GM19238 (cell line): ENCODE measurements around the gene SPINK8.
"Not testable (repeated sequence)": the region's sequence is repeated elsewhere in the genome, so short reads cannot be mapped to it uniquely, and the experiment has no call there.

ENCODE experiments used
- DNase-seq: peaks from one replicate; pipeline ENCODE4 v3.0.0; 2011; ENCODE audit warnings: low spot score; ENCODE audit not compliant: insufficient read length

Gene SPINK8

DNA sequence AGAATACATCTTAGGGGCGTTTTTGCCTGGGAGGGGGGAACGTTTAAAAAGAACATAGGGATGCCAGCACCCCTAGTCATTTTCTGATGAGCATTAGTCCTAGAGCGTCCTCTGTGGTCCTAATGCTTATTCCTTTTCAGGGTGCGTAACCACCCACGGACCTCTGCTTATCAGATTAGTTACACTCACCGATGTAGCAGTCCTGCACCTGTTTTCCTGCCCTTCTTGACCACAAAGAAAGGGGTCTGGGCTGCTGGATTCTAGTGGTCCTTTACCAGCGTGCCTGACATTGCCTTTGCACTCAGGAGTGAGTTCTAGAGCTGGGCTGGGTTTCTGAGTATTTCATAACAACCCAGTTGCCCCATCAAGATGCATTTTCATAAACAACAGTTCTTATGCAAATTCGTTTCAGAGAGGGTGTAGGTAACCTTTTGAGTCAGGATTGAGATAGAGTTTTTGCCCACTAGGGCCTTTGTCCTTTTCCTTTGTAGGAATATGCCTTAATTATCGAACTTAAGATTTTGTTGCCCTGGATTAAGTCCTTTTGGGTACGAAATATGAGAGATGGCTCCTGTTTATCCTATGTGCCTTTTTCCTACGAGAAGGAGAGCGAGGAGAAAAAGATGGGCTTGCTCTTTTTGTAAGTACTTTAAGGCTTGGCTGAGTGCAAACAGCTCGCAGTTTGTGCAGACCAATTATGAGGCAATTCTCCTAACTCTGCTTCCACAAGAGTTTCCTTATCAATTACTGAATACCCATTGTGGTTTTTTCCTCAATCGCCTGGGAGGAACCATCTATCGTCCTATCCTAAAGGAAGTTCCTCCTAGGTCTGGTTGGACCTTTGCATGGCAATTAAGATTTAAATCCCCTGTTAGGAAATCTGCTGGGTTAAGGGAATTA, at the start of gene SPINK8:
SPINK8 (minus strand) TSS at position 316 of the 900 bp plus-strand sequence. CDS start 5,320 bp downstream, outside the sequence.
- DNase-seq = not testable (repeated sequence)

DNA sequence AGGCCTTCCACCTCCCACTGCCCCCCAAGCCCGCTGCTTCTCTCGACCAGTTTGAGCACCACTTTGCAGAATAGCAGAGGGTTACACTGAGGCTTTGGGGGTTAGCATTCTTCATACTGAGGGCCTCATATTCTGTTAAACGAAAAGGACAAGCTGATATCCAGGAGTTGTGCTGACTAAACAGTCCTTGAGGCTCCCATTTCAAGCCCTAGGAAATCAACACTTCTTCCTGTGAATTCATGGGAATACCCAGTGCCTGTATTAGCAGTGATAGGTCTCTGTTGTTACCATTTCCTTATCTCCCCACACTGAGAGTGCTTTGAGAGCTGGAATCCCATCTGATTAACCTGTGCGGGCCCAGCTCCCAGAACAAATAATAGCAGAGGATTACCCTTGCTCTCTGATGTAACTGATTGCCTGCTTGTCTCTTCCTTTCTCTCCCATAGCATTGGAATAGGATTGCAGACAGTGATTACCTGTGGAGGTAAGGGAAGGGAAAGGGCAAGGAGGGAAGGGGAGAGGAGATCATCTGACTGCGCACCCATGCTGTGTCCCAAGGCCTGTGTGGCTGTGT, 39.5 kb upstream of the SPINK8 start:
- DNase-seq = no peak

GRCh38 chr3:48372377-48372770, 38.9 kb upstream of the SPINK8 start:
- no peak for DNase-seq

- no peak for DNase-seq
Measured at GRCh38 chr3:48371651-48372376, 38.4 kb upstream of the SPINK8 start, which contains the start of gene FBXW12. TSS of gene FBXW12 (plus strand) at chr3:48372219. CDS start at chr3:48372768, 549 bp downstream.

DNA sequence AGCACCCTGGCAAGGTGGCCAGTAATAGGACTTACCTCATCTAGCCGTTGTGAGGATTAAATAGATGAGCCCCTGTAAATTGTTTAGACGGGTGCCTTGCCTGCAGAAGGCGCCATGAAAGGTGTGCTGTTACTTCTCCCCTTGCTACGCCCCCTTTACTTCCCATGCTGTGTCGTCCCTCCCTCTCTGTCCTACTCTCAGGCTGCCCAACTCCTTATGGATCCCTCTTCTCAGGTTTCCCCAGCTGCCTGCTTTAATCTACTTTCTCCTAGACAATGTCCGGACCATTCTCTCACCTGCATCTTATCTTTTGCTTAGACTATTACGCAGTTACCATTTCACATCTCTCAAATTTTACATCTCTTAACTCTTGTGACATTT, 36.9 kb upstream of the SPINK8 start:
- DNase-seq = no peak

GRCh38 chr3:48369693-48370332, 36.4 kb upstream of the SPINK8 start:
- no peak for DNase-seq

DNA sequence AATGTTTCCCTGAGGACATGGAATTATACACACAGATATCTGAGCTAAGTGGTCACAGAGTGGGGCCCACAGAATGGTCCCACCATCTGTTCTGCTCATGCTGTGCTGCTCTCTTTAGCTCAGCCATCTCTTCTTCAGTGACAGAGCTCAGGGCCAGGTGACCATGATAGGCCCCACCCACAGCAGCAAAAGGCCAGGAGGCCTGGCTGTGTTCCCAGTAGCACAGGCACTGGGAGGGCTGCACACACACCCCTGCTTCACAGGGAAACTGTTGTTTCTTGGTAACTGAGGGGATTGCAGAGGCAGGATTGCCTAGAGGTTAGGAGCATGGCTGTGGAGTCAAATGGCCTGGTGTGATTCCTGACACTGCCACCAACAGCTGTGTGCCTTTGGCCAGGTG, 33.7 kb upstream of the SPINK8 start:
- no peak for DNase-seq

DNA sequence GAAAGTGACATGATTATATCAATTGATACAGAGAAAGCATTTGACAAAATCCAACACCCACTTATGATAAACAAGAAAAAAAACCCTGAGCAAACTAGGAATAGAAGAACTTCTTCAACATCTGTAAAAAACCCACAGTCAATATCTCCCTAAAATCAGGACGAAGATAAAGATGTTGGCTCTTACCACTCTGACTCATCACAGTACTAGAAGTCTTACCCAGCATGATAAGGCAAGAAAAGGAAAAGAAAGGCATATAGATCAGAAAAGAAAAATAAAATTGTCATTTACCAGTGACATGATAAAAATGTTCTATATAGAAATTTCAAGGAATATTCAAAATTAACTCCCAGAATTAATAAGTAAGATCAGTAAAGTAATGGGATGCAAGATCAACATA, 31.4 kb upstream of the SPINK8 start:
- no peak for DNase-seq

DNA sequence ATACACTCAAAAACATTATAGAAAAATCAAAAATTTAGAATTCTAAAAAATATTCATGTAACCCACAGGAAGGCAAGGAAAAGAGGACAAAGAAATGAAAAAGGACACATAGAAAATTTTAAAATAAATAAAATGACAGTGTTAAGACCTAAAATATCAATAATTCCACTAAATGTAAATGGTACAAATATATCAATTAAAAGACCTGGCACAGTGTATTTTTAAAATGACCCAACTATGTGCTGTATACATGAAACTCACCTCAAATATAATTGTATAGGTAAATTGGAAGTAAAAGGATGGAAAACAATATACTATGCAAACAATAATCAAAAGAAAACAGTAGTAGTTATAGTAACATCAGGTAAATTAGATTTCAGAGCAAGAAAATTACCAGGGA, 28.5 kb upstream of the SPINK8 start:
- no peak for DNase-seq

DNA sequence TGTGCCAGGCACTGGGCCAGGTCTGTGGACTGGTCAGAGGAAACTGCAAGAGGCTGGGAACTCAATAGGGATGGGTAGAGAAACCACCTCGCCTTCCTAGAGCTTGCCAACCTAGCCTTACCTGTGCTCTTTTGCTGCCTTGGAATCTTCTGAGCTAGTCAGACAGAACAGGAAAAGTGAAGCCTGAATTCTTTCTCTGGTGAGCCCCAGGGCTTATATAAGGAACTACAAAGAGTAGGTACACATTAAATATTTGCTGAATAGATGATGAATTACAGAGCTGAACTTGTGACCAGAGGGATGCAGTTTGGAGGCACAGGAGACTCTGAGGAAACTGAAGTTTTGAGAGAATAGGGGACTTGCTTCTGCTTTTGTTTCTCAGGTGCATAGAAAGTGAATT, 23.0 kb upstream of the SPINK8 start:
- DNase-seq = no peak

DNA sequence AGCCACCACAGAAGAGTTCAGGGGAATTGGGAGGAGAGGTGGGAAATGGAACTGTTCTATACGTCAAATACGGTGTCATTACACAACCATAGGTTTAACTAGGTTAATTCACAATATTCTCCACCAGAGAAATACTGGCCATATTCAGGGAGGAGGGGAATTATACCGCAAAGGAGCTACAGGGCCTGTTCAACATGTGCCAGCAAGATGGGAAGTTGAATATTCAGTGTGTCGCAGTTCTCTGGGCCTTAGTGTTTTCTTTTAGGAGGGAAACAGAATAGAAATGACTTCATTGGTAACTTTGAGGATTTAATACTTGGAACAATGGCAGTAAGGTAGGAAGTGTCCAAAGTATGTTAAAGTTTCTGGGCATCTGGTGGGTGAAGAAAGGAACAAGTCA, 20.5 kb upstream of the SPINK8 start:
- DNase-seq = no peak

- no peak for DNase-seq
Measured at GRCh38 chr3:48352546-48352945, 19.1 kb upstream of the SPINK8 start.

GRCh38 chr3:48347500-48347899, 14.0 kb upstream of the SPINK8 start:
- no peak for DNase-seq

DNA sequence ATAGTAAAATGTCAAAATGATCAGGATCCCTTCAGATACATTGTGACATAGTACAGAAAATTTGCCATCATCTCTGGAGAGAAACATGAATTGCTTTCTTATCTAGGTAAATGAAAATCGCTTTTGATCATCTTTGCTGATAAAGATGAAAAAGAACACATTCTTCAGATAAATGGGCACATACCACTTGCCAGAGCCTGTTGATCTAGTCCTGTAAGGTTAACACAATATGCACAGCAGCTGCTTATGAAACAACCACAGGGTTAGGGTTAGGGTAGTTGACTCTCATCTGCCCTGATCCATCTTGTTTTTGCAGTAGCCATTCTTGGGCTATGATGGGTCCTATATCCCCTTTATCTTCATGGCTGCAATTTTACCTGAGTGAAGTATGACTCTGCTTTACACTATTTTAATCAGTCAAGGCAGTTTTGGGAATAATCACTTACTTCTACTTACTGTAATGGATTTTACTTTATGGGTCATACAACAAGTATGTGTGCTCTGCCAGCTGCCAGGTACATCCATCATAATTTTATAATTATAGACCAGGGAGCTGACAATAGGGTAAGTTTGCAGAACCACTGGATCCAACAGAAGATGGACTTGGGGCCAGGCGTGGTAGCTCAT, 12.6 kb upstream of the SPINK8 start:
- DNase-seq = no peak

GRCh38 chr3:48344867-48345507, 11.5 kb upstream of the SPINK8 start:
- no peak for DNase-seq

DNA sequence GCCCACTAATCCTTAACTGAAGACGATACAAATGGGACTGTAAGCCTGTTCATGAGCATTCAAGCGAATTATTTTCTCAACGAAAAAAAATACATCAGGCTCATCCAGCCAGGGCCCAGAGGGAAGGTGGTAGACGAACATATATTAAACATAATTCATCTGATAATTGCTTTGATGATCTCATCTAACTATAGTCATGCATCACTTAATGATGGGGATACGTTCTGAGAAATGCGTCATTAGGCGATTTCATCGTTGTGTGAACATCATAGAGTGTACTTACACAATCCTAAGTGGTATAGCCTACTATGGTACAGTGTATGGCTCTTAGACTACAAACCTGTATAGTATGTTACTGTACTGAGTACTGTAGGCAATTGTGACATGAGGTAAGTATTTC, 10.0 kb upstream of the SPINK8 start:
- DNase-seq = no peak

GRCh38 chr3:48338635-48339034, 5.2 kb upstream of the SPINK8 start:
- DNase-seq = no peak

DNA sequence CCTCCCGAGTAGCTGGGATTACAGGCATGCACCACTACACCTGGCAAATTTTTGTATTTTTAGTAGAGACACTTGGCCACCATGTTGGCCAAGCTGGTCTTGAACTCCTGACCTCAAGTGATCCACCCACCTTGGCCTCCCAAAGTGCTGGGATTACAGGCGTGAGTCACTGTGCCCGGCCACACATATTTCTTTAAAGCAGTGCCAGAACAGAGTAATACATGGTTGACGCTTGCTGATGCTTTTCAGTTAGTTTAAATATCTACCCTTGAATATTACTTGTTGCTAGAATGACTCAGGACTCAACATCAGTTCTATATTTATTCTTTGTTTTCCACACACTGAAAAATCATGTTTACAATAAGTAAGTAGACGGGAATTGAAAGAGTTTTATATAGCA, 4.1 kb upstream of the SPINK8 start:
- not testable (repeated sequence) for DNase-seq

DNA sequence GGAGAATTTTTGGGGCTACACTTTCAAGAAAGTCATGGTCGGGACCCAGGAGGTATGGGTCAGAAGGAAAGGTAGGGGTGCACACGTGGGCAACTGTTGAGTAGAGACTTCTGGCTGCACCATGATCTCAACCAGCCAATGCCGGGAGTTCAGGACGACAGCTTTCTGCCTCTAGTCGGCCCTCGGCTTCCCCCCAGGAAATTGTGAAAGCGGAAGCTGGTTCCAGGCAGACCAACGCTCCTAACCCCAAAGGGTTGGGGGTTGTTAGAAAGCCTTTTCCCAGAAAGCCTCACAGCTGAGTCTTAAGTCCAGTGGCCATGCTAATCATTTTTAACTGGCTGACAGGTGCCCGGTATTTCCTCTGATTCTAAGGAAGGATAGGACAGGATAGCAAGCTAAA, 1.8 kb upstream of the SPINK8 start:
- DNase-seq = not testable (repeated sequence)

DNA sequence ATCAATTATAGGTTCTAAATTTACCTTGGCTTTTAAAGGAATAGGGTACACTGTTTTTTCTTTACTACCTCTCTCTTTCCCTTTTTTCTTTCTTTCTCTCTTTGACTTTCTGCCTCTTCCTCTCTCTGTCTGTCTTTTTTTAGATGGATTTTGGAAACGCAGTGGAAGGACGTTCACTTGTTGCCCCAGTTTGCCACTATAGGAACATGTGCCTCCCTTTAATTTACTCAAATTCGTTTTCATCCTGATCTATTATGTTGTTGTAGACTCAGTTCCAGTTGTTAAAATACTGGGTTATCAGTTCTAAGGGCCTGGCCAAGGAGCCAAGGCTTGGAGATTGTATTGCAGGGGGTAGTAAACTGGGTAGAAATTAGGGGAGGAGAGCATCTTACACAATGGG, 1.1 kb upstream of the SPINK8 start:
- DNase-seq = no peak
